Spleen (tissue), 7 donors: ENCODE results near the gene KRT84.

Source experiments
- CTCF ChIP-seq, 11 experiments: fragments of 200-600 bp in 7 of 11; fragments of 450-650 bp in 4 of 11; sonication (generic) in 4 of 11; IDR thresholded peaks in 8 of 11; conservative IDR thresholded peaks in 3 of 11; 1 replicate in 7 of 11; 2 replicates in 4 of 11; pipeline versions ENCODE4 v1.4.0 to v1.8.0; 2016 to 2021; ENCODE audit warnings: antibody characterized with exemption in 11 of 11, inconsistent platforms in 4 of 11, mild to moderate bottlenecking in 1 of 11
- POLR2A ChIP-seq, 3 donors: fragments of 450-650 bp; IDR thresholded peaks; one replicate each; pipeline ENCODE4 v1.5.1; 2017; ENCODE audit warnings: antibody characterized with exemption in 3 of 3, mild to moderate bottlenecking in 1 of 3
- donor health status: DM: no; HTN: no; CAD: no; lungs with moderate emphysema.
- donor health status: DM: no; HTN: no; CAD: no.
- donor health status: DM: no; HTN: no; CAD: no.

DNA sequence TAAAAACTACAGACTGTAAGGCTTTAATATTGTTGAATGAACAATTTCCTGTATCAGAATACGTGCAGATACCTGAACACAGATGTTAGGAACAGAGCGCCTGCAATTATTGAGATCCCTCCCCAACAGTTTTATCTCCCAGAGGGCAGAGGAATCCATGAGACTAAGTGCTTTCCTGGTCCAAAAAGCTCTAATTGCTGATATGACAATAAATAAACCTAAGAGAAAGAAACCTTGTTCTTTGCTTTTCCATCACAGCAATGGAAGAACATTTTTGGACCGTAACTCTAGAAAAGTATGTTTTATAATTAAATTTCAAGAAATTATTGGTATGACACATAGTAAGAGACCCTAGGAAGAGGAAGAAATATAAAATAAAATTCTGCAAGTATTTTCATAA lies 51.3 kb downstream of the KRT84 start:
- no peak for TF ChIP-seq CTCF (IDR thresholded peaks at IDR 0.05 in 8 of 11, conservative IDR thresholded peaks at IDR 0.05 in 3 of 11)
- TF ChIP-seq POLR2A (IDR thresholded peaks at IDR 0.05): no peak
